GM12875 (cell line): ENCODE measurements around the gene ZMPSTE24.
A peak's percentile ranks its signal among the peaks of the same experiment; 100 is the strongest.

Experiments
- H3K4me3 ChIP-seq: one replicate; pipeline ENCODE4 v1.5.1; 2011; ENCODE audit warnings: low read depth, low read length, control low read depth
- CTCF ChIP-seq: IDR thresholded peaks from 2 replicates; pipeline ENCODE4 v1.5.1; 2011; ENCODE audit warnings: low read depth, mild to moderate bottlenecking, control low read depth, inconsistent platforms, low read length, moderate library complexity, borderline replicate concordance; ENCODE audit not compliant: insufficient read depth

The ZMPSTE24 gene

GRCh38 chr1:40309374-40310128 lies 51.5 kb downstream of the ZMPSTE24 start:
- H3K4me3 ChIP-seq = no peak overlapping the region
- TF ChIP-seq CTCF = no peak

- TF ChIP-seq CTCF = no peak
- H3K4me3 ChIP-seq = no peak overlapping the region
Observed at GRCh38 chr1:40310129-40310461, 52.1 kb downstream of the ZMPSTE24 start.

GRCh38 chr1:40310983-40311642 lies 53.1 kb downstream of the ZMPSTE24 start:
- no peak overlapping the region for H3K4me3 ChIP-seq
- TF ChIP-seq CTCF = 0 out of 2 replicates have a peak, but pooled peaks have one; percentile 1

GRCh38 chr1:40311692-40312091 lies 53.7 kb downstream of the ZMPSTE24 start:
- no peak for TF ChIP-seq CTCF
- peak overlapping the region; percentile 35 for H3K4me3 ChIP-seq

GRCh38 chr1:40312238-40313205 lies 54.5 kb downstream of the ZMPSTE24 start:
- H3K4me3 ChIP-seq = peak overlapping the region; percentile 35
- no peak for TF ChIP-seq CTCF

GRCh38 chr1:40313329-40313957 lies 55.4 kb downstream of the ZMPSTE24 start:
- TF ChIP-seq CTCF = no peak
- no peak overlapping the region for H3K4me3 ChIP-seq
